ENCODE data around the gene TFPT.

The TFPT gene

DNA sequence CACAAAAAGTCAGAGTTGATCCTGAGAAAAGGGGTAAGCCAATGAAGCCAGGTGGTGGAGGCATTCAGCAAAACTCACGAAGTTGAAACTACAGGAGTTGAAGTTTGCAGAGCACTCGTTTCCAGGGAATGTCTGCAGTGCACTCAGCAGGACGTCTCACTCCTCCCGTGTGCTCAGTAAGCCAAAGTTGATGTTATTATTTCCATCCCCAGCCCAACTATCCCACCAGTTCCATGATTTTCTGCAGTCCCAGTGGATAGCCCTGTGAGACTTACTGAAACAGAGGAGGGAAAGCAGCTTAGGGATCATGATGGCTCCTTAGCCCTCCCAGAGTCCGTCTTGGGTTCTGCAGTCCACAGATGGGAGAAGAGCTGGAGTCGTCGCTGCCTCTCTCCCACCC lies 34.4 kb downstream of the TFPT start, which contains the start of gene TARM1:
TSS of gene TARM1 (minus strand) at position 334 of the 400 bp plus-strand sequence. CDS start at position 309, 25 bp downstream.
- DNase-seq (ENCODE audit: low read depth in 2 of 2) = no peak

DNA sequence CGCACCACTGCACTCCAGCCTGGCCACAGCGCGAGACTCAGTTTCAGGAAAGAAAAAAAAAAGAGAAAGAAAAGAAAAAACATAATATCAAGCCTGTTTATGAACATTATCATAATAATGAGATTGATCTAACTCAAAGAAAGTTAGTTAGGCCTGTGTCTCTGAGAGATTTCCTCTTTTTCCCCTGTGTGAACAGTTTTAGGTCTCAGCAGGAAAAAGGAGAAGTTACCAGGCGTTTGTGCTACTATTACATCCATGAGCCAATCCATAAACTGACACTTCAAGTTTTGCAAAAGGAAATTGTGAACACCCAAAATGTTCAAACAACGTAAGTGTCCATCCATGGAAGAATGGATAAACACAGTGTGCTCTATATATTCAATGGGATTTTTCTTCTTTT lies 38.1 kb downstream of the TFPT start:
- no peak for DNase-seq (ENCODE audit: low read depth in 2 of 2)

GRCh38 chr19:54074851-54075250 lies 40.6 kb downstream of the TFPT start:
- no peak for DNase-seq (ENCODE audit: low read depth in 2 of 2)

DNA sequence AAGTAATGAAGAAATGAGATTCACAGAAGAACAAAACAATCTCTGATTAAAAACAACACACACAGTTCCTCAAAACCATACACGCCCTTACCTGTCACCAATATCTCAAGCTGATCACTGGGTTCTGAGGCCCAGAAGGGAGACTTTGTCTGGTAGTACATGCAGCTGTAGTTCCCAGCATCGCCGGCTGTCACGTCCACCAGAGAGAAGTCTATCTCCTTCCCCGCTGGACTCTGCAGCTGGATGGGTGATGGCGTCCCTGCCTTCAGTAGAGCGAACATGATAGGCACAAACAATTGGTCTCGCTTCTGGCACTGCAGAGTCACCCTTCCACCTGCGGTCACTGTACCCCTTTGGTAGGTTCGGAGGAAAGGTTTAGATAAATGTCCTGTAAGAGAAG lies 41.6 kb downstream of the TFPT start:
- DNase-seq (ENCODE audit: low read depth in 2 of 2) = no peak

DNA sequence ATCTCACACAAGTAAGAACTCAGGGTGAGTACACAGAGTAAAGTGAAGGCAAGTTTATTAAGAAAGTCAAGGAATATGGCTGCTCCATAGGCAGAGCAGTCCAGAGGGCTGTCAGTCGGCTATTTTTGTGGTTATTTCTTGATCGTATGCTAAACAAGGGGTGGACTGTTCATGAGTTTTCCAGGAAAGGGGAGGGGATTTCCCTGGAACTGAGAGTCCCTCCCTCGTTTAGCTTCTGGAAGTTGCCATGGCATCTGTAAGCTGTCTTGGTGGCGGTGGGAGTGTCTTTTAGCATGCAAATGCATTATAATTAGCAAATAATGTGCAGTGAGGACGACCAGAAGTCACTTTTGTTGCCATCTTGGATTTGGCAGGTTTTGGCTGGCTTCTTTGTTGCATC lies 46.0 kb downstream of the TFPT start:
- no peak for DNase-seq (ENCODE audit: low read depth in 2 of 2)

DNA sequence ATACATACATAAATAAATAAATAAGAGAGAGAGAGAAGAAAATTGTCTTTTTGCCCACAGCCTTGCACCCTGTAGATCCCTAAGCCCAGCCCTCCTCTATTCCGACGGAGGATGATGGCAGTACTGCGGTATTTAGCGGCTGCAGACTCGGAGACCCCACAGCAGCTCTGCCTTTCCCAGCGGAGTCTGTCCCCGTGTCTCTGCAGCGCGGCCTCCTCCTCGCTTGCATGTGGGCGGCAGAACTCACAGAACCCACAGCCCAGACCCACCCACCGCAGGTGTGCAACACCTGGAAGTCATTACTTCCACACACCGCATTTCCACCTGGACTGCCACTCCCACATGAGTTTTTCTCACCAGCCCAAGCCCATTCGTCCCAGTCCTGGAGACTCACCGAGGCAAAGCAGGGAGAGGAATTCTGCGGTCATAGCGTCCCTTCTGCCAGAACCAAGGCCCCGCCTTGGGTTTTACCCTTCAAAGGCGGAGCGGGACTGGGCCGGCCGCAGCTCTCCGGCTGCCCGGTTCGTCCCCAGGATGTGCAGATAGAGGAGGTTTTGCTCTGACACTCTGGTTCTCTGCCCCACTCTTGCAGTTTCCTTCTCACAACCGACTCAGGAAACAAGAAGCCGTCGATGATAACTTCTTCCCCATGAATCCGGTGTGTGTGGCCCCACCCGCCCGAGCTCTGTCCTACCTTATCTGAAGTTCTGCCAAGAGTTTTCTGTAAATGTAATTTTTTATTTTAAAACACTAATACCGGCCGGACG lies 51.9 kb downstream of the TFPT start, which contains the start of gene VSTM1:
TSS of gene VSTM1 (minus strand) at position 548 of the 767 bp plus-strand sequence. CDS start at position 428, 120 bp downstream.
- no peak for DNase-seq (ENCODE audit: low read depth in 2 of 2)

DNA sequence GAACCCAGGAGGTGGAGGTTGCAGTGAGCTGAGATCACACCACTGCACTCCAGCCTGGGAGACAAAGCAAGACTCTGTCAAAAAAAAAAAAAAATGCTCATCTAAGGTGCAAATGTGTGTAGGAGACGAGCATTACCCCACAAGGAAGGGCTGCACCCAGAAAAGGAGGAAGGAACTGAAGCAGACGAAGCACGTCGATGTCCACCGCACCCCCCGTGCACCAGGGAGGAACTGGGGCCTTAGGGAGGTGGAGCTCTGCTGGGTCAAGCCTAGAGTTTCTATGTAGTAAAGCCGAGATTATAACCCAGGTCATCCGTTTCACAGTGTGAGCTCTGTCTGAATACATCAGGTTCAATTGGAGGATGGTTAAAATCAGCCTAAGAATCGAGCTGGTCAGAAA lies 52.8 kb downstream of the TFPT start:
- DNase-seq (ENCODE audit: low read depth in 2 of 2) = no peak

All from activated CD8-positive, alpha-beta memory T cell treated with anti-CD3 and anti-CD28 coated beads for 4 hours (primary cell).